Raji (cell line): Measurements from ENCODE around the gene LRFN4.

Source experiments
- POLR2A ChIP-seq: IDR thresholded peaks from 2 replicates; pipeline ENCODE4 v1.6.1; 2011; ENCODE audit warnings: low read depth, low read length, control low read depth; ENCODE audit not compliant: insufficient read depth

The LRFN4 gene

DNA sequence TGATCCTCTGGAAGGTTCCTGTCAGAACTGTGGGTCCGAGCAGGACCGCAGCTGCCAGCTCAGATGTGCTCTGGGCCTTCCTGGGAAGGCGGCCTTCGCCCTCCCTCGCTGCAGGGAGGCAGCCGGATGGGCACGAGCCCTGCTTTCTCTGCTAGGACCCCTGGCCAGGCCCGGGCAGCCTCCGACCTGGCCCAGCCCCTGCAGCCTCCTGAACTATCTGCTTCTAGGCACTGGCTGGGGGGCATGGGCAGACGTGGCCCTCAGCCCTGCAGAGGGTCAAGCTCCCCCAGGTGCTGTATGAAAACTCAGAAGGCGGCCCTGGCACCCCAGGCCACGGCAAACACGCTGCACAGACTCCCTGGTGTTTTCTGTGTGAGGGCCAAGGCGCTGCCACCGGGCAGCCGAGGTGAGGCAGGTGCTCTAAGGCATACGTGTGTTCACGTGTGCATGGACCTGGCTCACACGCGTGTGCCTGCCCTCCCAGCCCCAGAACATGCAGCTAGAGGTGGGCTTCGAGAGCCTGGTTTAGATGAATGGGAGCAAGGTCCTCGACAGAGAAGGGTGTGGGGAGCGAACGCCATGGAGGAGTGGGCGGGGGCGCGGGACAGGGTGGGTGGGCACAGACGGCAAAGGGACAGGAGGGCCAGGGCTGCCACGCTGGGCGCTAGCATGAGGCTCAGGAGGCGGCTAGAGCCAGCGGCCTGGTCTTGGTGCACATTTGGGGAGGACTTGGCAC is 4.3 kb downstream of the LRFN4 start:
- no peak for TF ChIP-seq POLR2A

GRCh38 chr11:66861774-66862558 is 5.1 kb downstream of the LRFN4 start:
- no peak for TF ChIP-seq POLR2A

GRCh38 chr11:66862559-66863037 is 5.7 kb downstream of the LRFN4 start:
- no peak for TF ChIP-seq POLR2A

GRCh38 chr11:66863428-66864125 is 6.7 kb downstream of the LRFN4 start:
- TF ChIP-seq POLR2A: no peak

DNA sequence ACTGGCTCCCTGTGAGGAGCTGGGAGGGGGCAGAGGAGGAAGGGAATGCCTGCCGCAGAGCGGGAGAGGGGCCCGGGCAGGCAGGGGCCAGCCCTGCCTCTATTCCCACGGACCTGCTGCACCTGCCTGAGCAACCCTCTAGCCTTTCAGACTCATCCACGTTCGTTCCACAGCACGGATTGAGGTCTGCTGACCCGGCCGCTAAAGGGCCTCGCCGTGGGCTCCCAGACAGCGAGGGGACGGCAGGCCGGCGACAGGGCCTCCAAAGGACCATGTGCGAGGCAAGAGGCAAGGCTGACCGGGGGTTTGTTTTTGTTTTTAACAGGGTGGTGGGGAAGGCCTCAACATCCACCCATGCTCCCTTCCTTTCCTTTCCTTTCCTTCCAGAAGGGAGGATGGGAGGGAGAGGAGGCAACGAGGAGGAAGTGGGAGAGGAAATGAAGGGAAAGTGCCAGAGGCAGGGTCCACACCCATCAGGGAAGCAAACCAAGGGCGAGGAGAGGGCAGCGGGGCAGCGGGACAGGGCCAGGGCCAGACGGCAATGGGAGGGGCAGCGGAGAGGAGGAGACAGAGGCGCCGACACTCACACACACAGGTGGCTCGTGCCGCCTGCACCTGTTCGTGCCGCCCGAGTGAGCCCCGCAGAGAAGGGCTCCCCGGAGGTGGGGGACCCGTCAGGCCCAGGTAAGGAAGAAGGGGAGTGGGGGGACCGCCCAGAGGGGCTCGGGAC is 7.5 kb downstream of the LRFN4 start:
- TF ChIP-seq POLR2A: no peak

- no peak for TF ChIP-seq POLR2A
Observed at GRCh38 chr11:66864924-66865697, 8.2 kb downstream of the LRFN4 start.

DNA sequence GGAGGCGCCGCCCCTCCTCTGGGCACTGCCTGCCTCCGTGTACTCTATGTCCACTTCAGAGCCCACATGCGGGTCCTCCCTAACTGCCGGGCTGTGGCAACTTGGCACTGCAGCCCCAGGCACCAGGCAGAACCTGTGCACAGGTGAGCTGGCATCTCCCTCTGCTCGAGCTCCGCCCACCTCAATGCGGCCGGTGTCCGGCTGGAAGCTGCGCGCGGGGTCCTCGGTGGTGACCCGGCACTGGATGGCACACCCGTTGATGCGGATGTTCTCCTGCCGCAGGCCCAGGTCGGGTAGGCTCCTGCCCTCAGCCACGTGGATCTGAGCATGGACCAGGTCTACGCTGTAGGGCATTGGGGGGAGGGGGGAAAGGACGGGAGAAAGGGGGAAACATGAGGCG is 9.1 kb downstream of the LRFN4 start:
- TF ChIP-seq POLR2A: no peak

DNA sequence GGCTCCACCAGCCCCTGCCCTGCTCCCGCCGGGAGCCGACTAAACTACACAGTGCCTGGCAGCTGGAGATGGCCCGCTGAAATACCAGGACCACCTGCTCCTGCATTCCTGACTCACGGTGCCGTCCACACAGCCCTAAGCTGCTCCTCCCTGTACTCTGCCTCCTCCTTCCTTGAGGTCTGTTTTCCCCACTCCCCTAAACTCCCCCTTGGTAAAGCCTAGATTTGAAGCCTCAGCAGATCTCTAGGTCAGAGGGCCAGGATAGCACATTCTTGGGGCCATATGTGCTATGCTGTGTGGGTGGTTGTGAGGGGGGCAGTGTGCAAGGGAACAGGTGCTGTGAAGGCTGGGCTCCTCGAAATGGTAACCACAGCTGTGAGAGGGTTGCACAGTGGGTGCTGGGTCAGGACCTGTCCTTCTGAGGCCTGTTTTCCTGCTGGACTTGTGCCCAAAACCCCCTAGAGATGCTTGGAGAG is 9.7 kb downstream of the LRFN4 start:
- TF ChIP-seq POLR2A: no peak

GRCh38 chr11:66867425-66868040 is 10.7 kb downstream of the LRFN4 start:
- no peak for TF ChIP-seq POLR2A

GRCh38 chr11:66868082-66868725 is 11.3 kb downstream of the LRFN4 start:
- TF ChIP-seq POLR2A: no peak

DNA sequence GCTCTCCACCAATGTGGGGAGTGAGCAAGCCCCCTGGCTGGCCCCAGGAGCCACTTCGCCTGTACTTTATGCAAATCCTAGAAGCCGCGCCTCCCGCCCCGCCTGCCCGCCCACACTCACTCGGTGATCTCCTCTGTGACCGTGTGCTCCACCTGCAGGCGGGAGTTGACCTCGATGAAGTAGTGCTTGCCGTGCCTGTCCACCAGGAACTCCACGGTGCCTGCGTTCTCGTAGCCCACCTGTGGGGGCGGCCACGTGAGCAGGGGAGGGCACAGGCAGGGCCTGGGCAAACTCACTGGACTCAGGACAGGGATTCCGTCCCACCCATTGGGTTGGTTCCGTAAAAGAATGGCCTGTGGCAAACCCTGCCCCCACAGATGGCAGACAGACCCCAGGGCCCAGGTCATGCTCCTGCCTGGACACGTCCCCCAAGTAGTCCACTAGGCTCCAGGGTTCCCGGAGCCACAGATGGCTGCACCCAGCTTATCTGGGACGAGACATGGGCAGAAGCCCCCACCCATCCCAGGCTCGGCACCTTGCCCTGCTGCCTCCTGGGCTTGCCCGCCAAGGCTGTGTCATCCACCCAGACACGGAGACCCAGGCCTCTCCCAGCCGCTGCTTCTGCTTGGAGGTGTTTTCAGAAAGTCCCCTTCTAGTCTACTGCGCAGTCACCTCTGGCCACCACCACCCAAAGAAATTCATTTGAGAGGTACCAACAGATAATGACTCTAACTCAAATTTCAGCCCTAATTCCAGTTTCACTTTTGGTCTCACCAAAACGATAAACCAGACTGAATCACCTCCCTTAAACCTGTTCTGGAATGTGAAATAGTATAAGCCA is 12.1 kb downstream of the LRFN4 start:
- 0 out of 2 replicates have a peak, but pooled peaks have one; percentile 42 for TF ChIP-seq POLR2A

GRCh38 chr11:66869567-66869870 is 12.7 kb downstream of the LRFN4 start:
- no peak for TF ChIP-seq POLR2A
